Lung microvascular endothelial cell (primary cell): Measurements from ENCODE around the gene ROS1. TPM values are rescaled to one million over a fixed set of nuclear protein-coding genes. Genes with fewer than 3 reads are reported as not detected.
"Not testable (repeated sequence)": the region's sequence is repeated elsewhere in the genome, so short reads cannot be mapped to it uniquely, and the experiment has no call there.

ENCODE experiments used
- DNase-seq, 2 donors: peaks; one replicate each; pipeline versions ENCODE4 v3.0.0 to v3.0.0-alpha.2; 2010; ENCODE audit warnings: low read depth in 2 of 2
- total RNA-seq: library from RNA; depleted of rRNA; stranded (reverse); fragments of >200 nt; gene quantifications from 2 replicates; pipeline ENCODE4 v1.2.1, GENCODE V29; 2014

ROS1 gene
- total RNA-seq, 1 donor from 2014 or later: not detected

DNA sequence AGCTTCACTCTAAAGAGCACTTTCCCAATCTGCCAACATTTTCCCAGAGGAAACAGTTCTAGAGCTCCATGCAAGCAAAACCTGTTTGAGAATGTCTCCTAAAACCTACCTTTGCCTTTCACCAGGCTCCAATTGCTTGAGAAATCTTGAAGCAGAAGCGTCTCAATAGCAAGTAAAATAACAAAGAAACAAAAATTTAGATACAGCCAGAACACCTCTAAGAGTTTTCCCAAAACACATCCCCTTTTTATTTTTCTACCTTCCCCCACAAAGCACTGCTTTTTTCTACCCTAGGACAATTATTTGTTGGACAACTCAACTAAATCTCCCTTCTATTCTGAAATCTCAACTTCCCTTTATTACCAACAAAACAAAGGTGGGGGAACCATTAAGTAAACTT lies 156.8 kb downstream of the ROS1 start:
- DNase-seq: no peak

DNA sequence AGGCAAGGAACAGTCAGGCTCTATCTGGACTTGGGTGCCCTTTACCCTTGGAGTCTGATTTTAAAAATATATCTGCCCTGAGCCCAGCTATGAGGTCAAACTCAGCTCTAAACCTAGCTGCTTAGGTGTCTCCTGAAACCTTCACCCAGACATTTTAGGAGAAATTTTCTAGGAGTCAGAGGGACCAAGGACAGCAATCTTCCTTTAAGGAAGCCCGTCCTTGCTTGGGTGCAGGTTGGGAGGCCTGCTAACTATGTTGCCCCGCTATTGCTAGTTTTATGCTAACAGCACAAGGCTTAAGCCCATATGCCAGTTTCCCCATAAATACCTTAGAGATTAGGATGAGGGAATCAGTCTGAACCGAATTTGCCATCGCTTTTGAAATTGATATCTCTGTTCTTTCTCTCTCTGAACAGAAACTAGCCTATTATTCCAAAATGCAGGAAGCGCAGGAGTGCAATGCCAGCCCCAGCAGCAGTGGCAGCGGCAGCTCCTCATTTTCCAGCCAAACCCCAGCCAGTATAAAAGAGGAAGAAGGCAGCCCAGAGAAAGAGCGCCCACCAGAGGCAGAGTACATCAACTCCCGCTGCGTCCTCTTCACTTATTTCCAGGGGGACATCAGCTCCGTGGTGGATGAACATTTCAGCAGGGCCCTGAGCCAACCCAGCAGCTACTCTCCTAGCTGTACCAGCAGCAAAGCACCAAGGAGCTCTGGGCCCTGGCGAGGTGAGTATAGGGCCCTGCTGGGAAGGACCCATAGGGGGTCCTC lies 157.8 kb downstream of the ROS1 start:
- DNase-seq: no peak

DNA sequence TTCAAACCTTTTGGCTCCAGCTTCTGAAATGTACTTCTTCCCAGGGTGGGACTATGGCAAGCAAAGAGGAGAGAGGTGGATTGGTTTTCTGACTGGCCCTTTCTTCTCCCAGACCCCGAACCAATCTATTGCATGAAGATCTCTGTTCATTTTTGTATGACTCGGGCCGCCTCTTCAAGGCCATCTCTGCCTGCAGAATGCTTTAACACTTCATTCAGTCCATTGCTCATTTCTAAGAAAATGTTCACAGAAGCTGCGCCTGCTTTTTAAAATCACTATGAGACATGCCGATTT lies 158.7 kb downstream of the ROS1 start:
- DNase-seq: no peak

DNA sequence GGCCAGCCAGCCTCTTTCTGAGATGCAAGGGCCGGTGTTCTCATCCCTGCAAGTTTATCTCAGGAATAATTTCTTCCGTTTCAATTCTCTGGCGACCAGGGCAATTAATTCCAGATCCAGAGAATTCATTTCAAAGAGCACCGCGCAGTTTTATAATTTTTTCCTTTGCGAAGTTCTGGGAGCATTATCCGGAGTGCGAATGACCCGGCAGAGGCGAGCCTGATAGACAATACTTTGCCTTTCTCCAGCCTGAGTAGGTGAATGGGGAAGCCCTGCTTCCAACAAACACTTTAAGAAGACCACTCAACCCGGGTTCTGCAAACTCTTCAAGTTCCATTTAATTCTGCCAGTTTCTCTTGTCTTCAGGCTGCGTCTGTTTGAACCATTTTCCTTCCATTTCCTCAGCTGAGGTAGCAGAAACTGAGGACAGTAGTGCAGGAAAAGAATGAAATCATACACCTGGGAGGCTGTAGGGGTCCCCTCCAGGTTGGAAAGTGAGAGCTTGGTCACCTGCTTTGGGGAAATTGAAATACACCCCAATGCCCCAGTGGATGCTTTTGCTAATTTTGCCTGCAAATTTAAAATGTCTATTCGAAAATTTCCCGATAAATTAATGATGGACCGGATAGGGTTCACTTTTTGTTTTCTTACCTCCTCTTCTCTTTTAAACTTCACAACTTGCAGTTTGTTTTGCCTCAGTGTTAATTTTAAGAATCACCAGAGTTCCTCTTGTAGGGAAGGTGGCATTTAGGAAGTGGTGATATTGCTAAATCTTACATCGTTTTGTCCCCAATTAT lies 159.3 kb downstream of the ROS1 start:
- DNase-seq: no peak

DNA sequence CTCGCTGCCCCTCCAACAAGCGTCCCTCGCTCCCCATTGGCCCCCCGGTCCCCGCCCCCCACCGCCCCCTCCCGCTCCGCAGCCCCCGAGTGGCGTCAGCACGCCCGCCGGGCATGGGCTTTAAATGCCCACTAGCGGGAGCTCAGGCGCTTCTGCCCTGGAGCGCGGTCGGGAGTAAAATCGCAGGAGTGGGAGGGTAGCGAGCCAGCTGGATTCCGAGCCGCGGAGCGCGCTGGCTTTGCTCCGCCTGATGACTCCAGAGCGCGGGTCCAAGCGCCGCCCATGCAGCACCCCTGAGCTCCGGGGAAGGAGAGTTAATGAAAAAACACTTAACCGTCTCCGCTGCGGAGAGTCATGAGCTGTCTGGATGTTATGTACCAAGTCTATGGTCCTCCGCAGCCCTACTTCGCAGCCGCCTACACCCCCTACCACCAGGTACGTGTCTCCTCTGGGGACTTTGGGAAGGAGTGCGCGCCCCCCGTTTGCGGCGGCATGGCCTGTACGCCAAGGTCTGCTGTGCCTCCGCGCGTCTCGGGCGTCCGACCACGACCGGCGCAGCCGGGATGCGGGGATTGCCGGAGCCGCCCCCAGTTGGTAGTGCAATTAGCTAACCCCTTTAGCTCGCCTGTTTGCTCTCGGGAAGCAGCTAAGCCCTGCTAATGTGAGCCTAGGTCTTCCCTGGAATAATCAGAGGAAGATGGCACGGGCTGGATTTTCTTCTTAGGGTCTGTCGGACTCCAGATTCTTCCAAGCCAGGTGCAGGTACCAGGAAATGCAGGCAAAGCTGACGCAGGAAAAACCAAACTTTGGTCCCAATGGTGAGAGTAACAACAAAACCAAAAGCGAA lies 160.1 kb downstream of the ROS1 start, which contains the start of gene VGLL2:
Gene VGLL2 (plus strand): TSS at position 149 of the 847 bp plus-strand sequence. CDS start 206 bp downstream, at position 355.
- DNase-seq: peak; percentile 21 to 54

DNA sequence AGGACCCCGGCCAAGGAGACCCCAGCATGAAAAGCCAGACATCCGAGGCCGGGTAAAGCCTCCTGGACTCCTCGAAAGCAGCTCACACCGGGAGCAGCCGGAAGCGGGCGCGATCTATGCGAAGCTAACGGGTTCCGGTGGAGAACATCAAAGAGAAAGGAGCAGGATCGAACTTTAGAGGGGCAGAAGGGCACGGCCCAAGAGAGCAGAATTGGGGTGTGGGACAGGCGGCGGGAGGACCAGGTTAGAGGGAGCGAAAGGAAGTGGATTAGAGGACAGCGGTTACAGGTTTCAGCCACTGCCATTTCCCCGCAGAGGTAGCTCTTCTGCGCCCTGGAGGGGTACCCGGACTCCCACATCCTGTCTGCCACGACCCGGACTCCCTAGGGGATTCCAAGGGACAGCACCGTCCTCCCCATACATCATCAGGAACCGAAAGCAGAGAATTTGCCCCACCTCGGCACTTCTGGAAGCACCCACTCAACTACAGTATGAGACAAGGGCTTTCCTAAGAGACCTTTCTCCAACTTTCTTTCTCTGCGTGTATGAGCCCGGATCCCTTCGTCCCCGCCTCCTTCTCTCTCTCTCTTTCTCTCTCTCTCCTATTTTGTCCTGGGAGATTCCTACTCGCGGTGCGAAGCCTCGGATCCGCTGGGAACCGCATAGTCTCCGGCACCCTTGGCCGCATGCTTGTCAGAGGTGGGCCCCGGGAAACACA lies 160.9 kb downstream of the ROS1 start:
- no peak for DNase-seq

DNA sequence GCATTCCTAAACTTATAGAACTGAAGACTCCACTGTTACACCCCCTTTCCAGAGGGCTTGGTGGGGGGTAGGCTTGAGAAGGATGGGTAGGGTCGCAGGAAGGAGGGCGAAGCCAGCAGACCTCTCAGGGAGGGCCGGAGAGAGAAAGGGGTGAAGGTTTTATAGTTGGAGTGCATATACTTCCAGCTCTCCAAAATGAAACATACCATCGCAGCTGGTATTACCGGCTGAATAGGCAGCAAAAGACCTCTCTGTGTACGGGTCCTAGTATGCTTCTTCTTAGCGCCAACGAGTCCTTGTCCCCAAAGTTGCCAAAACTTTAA lies 161.4 kb downstream of the ROS1 start:
- no peak for DNase-seq

DNA sequence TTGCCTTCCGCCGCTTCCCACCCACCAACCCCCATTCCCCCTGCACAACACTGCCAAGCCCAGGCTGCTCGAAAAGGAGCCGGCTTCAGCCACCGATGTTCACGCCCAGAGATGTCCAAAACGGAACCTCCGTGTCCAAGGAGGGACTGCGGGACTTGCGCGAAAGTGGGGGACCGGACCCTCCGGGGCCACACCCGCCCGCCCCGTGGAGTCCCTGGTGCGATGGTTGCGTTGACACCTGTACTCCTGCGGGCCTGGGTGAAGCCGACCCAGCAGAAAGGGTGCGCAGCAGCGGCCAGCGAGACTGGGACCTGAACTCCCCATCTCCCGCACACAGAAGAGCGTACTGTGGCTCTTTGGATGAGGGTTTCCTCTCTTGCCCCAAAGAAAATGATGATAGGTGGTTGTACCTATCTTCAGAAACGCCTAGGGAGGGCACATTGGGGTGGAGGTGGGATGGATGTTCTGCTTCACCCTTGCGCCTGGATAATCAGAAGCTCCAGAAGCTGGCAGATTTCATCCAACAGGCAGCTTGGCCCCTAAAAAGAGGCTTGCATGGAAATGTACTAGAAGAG lies 162.3 kb downstream of the ROS1 start:
- DNase-seq: no peak

DNA sequence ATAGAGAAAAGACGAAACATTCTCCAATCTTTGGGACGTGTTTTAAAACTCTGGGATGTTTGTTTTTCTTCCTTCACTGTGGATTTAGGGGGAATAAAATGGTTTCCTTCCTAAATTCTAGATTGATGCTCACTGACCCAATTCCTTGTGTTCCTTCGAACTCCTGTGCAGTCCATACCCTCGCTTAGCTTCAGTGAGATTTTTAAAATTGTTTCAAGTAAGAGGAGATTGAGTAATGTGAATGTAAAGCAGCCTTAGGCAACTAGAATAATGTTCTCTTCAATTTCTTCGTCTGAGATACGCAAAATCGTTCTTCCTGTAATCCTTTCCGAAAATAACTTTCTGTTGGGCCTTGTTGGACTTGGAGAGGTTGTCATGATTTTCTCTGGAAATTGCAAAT lies 162.9 kb downstream of the ROS1 start:
- DNase-seq: no peak

DNA sequence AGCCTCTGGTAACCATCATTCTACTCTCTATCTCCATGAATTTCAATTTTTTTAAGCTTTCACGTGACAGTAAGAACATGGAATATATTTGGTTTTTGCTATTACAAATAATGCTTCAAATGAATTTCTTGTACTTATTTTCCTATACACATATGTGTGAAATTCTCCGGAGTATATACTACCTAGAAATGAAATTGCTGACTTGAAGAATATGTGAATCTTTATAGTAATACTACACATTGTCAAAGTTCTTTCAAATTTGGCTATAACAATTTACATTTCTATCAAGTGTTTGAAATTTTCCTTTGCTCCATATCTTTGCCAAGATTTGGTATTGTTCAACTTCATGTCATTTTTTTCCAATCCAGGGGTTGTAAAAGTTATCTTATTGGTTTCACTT lies 172.0 kb downstream of the ROS1 start:
- DNase-seq: no peak

DNA sequence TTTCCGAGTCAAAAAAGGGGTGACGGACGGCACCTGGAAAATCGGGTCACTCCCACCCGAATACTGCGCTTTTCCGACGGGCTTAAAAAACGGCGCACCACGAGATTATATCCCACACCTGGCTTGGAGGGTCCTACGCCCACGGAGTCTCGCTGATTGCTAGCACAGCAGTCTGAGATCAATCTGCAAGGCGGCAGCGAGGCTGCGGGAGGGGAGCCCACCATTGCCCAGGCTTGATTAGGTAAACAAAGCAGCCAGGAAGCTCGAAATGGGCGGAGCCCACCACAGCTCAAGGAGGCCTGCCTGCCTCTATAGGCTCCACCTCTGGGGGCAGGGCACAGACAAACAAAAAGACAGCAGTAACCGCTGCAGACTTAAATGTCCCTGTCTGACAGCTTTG lies 180.8 kb downstream of the ROS1 start:
- not testable (repeated sequence) for DNase-seq

DNA sequence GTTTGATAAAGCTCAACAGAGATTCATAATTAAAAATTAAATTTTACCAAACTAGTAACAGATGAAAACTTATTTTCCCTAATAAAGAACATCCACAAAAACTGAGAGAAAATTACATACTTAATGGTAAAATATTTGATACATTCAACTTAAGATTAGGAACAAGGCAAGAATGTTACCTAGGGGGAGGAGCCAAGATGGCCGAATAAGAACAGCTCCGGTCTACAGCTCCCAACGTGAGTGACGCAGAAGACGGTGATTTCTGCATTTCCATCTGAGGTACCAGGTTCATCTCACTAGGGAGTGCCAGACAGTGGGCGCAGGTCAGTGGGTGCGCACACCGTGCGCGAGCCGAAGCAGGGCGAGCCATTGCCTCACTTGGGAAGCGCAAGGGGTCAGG lies 181.2 kb downstream of the ROS1 start:
- DNase-seq: not testable (repeated sequence)

Other genes with a start within 250 kb of the ROS1 start
- not detected in 2 replicates for gene VGLL2, start 160.4 kb downstream of the ROS1 start, total RNA-seq
- gene DCBLD1, start 56.7 kb upstream of the ROS1 start, total RNA-seq: 24.4 and 32.3 TPM in 2 replicates
- 22.0 and 34.1 TPM in 2 replicates for gene GOPC, start 176.6 kb upstream of the ROS1 start, total RNA-seq
- gene NUS1, start 249.5 kb upstream of the ROS1 start, total RNA-seq: 10.7 and 14.5 TPM in 2 replicates